ENCODE measurements around the gene NAGS. TPM values are rescaled to one million over a fixed set of nuclear protein-coding genes. Genes with fewer than 3 reads are reported as not detected.
"Not testable (repeated sequence)": the region's sequence is repeated elsewhere in the genome, so short reads cannot be mapped to it uniquely, and the experiment has no call there.

The NAGS gene
- total RNA-seq, 1 donor from 2014 or later, result under 0.01 TPM

GRCh38 chr17:44014437-44015172, 10.2 kb downstream of the NAGS start, which contains the start of gene TMEM101:
TSS of gene TMEM101 (minus strand) at chr17:44014963. CDS start at chr17:44014952, 11 bp downstream.
- Histone ChIP-seq H3K9me3 (ENCODE audit: control insufficient read depth in 3 of 3, low read length in 3 of 3) (no peaks in the 10 kb centered on the region), H3K36me3 (ENCODE audit: control insufficient read depth in 3 of 3, insufficient read depth in 3 of 3, low read length in 3 of 3) (peaks cover 10 to 19% (median 13%) of the 10 kb centered on the region in 3 donors), H3K27me3 (ENCODE audit: control insufficient read depth in 3 of 3, insufficient read depth in 3 of 3, low read length in 3 of 3) (no peaks in the 10 kb centered on the region), H3K4me1 (ENCODE audit: control insufficient read depth in 3 of 3, insufficient read depth in 3 of 3, low read length in 3 of 3) (peaks cover 13 to 18% (median 14%) of the 10 kb centered on the region in 3 donors), H3K4me3 (ENCODE audit: low read length in 3 of 3) (peak within 1 kb of the TSS; percentile 97 to 99 (median 98)), H3K9ac (ENCODE audit: low read depth in 1 of 3, low read length in 3 of 3) (peak within 1 kb of the TSS; percentile 88 to 99 (median 98)), H3K27ac (ENCODE audit: low read depth, low read length) (peak within 1 kb of the TSS; percentile 50)

GRCh38 chr17:44021227-44021626, 16.8 kb downstream of the NAGS start:
- H3K27ac ChIP-seq (ENCODE audit: low read depth, low read length); H3K9me3 ChIP-seq (ENCODE audit: control insufficient read depth in 3 of 3, low read length in 3 of 3); H3K4me1 ChIP-seq (ENCODE audit: control insufficient read depth in 3 of 3, insufficient read depth in 3 of 3, low read length in 3 of 3); H3K36me3 ChIP-seq (ENCODE audit: control insufficient read depth in 3 of 3, insufficient read depth in 3 of 3, low read length in 3 of 3); H3K27me3 ChIP-seq (ENCODE audit: control insufficient read depth in 3 of 3, insufficient read depth in 3 of 3, low read length in 3 of 3); H3K9ac ChIP-seq (ENCODE audit: low read depth in 1 of 3, low read length in 3 of 3); H3K4me3 ChIP-seq (ENCODE audit: low read length in 3 of 3): not testable (repeated sequence)

GRCh38 chr17:44022246-44022645, 17.8 kb downstream of the NAGS start:
- peaks cover 0 to 6% (median 3%) of the 10 kb centered on the region in 3 donors for H3K4me1 ChIP-seq (ENCODE audit: control insufficient read depth in 3 of 3, insufficient read depth in 3 of 3, low read length in 3 of 3)
- H3K27me3 ChIP-seq (ENCODE audit: control insufficient read depth in 3 of 3, insufficient read depth in 3 of 3, low read length in 3 of 3), result no peaks in the 10 kb centered on the region
- H3K27ac ChIP-seq (ENCODE audit: low read depth, low read length), result no peak overlapping the region
- no peaks in the 10 kb centered on the region for H3K9me3 ChIP-seq (ENCODE audit: control insufficient read depth in 3 of 3, low read length in 3 of 3)
- no peak overlapping the region for H3K4me3 ChIP-seq (ENCODE audit: low read length in 3 of 3)
- H3K36me3 ChIP-seq (ENCODE audit: control insufficient read depth in 3 of 3, insufficient read depth in 3 of 3, low read length in 3 of 3), result peaks cover 0 to 7% (median 6%) of the 10 kb centered on the region in 3 donors
- no peak overlapping the region for H3K9ac ChIP-seq (ENCODE audit: low read depth in 1 of 3, low read length in 3 of 3)

GRCh38 chr17:44023545-44024270, 19.3 kb downstream of the NAGS start:
- Histone ChIP-seq H3K27ac (ENCODE audit: low read depth, low read length) (no peak overlapping the region), H3K36me3 (ENCODE audit: control insufficient read depth in 3 of 3, insufficient read depth in 3 of 3, low read length in 3 of 3) (peaks cover 4 to 7% (median 6%) of the 10 kb centered on the region in 3 donors), H3K9ac (ENCODE audit: low read depth in 1 of 3, low read length in 3 of 3) (peak overlapping the region in 1 of 3 donors; percentile 33), H3K9me3 (ENCODE audit: control insufficient read depth in 3 of 3, low read length in 3 of 3) (no peaks in the 10 kb centered on the region), H3K27me3 (ENCODE audit: control insufficient read depth in 3 of 3, insufficient read depth in 3 of 3, low read length in 3 of 3) (no peaks in the 10 kb centered on the region), H3K4me1 (ENCODE audit: control insufficient read depth in 3 of 3, insufficient read depth in 3 of 3, low read length in 3 of 3) (peaks cover 0 to 6% (median 3%) of the 10 kb centered on the region in 3 donors), H3K4me3 (ENCODE audit: low read length in 3 of 3) (no peak overlapping the region)

GRCh38 chr17:44024271-44024663, 19.8 kb downstream of the NAGS start:
- Histone ChIP-seq H3K4me3 (ENCODE audit: low read length in 3 of 3) (no peak overlapping the region), H3K9ac (ENCODE audit: low read depth in 1 of 3, low read length in 3 of 3) (peak overlapping the region in 1 of 3 donors; percentile 33), H3K27ac (ENCODE audit: low read depth, low read length) (no peak overlapping the region), H3K27me3 (ENCODE audit: control insufficient read depth in 3 of 3, insufficient read depth in 3 of 3, low read length in 3 of 3) (no peaks in the 10 kb centered on the region), H3K36me3 (ENCODE audit: control insufficient read depth in 3 of 3, insufficient read depth in 3 of 3, low read length in 3 of 3) (peaks cover 4 to 9% (median 6%) of the 10 kb centered on the region in 3 donors), H3K4me1 (ENCODE audit: control insufficient read depth in 3 of 3, insufficient read depth in 3 of 3, low read length in 3 of 3) (peaks cover 3 to 6% (median 5%) of the 10 kb centered on the region in 3 donors), H3K9me3 (ENCODE audit: control insufficient read depth in 3 of 3, low read length in 3 of 3) (no peaks in the 10 kb centered on the region)

- H3K27me3 ChIP-seq (ENCODE audit: control insufficient read depth in 3 of 3, insufficient read depth in 3 of 3, low read length in 3 of 3), result no peaks in the 10 kb centered on the region
- H3K4me1 ChIP-seq (ENCODE audit: control insufficient read depth in 3 of 3, insufficient read depth in 3 of 3, low read length in 3 of 3), result peaks cover 6 to 11% (median 10%) of the 10 kb centered on the region in 3 donors
- H3K27ac ChIP-seq (ENCODE audit: low read depth, low read length), result no peak overlapping the region
- H3K4me3 ChIP-seq (ENCODE audit: low read length in 3 of 3), result no peak overlapping the region
- peak overlapping the region in 1 of 3 donors; percentile 25 for H3K9ac ChIP-seq (ENCODE audit: low read depth in 1 of 3, low read length in 3 of 3)
- H3K36me3 ChIP-seq (ENCODE audit: control insufficient read depth in 3 of 3, insufficient read depth in 3 of 3, low read length in 3 of 3), result peaks cover 4 to 9% (median 6%) of the 10 kb centered on the region in 3 donors
- no peaks in the 10 kb centered on the region for H3K9me3 ChIP-seq (ENCODE audit: control insufficient read depth in 3 of 3, low read length in 3 of 3)
Observed at GRCh38 chr17:44024853-44025252, 20.4 kb downstream of the NAGS start.

DNA sequence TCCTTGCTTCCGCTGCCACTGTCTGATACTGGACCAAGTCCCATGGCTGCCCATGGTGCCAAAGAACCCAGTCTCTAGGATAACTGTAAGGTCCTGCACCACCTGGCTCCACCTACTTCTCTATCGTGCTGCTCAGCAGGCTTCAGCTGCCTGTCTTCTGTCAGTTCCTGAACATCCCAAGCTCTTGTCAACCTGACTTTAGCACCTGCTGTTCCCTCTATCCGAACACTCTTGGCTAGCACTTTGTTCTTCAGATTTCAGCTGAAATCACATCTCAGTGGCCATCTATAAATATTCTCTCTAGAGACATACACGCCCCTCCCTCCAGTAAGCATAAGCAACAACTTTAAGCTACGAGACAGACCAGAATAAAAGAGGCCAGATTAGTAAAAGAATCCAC, 25.3 kb downstream of the NAGS start:
- peak overlapping the region in 1 of 3 donors; percentile 40 for H3K9ac ChIP-seq (ENCODE audit: low read depth in 1 of 3, low read length in 3 of 3)
- H3K9me3 ChIP-seq (ENCODE audit: control insufficient read depth in 3 of 3, low read length in 3 of 3), result no peaks in the 10 kb centered on the region
- peaks cover 12 to 18% (median 13%) of the 10 kb centered on the region in 3 donors for H3K36me3 ChIP-seq (ENCODE audit: control insufficient read depth in 3 of 3, insufficient read depth in 3 of 3, low read length in 3 of 3)
- H3K27me3 ChIP-seq (ENCODE audit: control insufficient read depth in 3 of 3, insufficient read depth in 3 of 3, low read length in 3 of 3), result no peaks in the 10 kb centered on the region
- H3K27ac ChIP-seq (ENCODE audit: low read depth, low read length), result no peak overlapping the region
- peaks cover 9 to 18% (median 17%) of the 10 kb centered on the region in 3 donors for H3K4me1 ChIP-seq (ENCODE audit: control insufficient read depth in 3 of 3, insufficient read depth in 3 of 3, low read length in 3 of 3)
- no peak overlapping the region for H3K4me3 ChIP-seq (ENCODE audit: low read length in 3 of 3)

DNA sequence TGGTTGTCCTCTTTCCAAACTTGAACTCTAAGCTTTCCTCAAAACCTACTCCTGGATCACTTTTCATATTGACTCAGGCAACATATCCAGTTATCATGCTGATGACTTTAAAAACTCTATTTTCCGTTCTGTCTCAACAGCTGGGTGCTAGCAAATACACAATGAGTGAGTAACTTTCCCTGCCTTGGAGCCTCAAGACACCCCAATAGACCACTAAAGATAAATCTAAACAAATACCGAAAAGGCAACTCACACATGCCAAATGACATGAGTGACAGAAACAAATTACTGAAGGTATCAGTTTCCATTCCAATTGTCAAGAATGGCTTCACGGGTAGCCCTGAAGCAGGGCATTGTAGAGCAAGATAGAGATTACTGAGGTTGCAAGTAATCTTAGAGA, 26.1 kb downstream of the NAGS start:
- Histone ChIP-seq H3K4me3 (ENCODE audit: low read length in 3 of 3) (no peak overlapping the region), H3K9ac (ENCODE audit: low read depth in 1 of 3, low read length in 3 of 3) (no peak overlapping the region), H3K27ac (ENCODE audit: low read depth, low read length) (no peak overlapping the region), H3K27me3 (ENCODE audit: control insufficient read depth in 3 of 3, insufficient read depth in 3 of 3, low read length in 3 of 3) (no peaks in the 10 kb centered on the region), H3K36me3 (ENCODE audit: control insufficient read depth in 3 of 3, insufficient read depth in 3 of 3, low read length in 3 of 3) (peaks cover 10 to 18% (median 13%) of the 10 kb centered on the region in 3 donors), H3K9me3 (ENCODE audit: control insufficient read depth in 3 of 3, low read length in 3 of 3) (no peaks in the 10 kb centered on the region), H3K4me1 (ENCODE audit: control insufficient read depth in 3 of 3, insufficient read depth in 3 of 3, low read length in 3 of 3) (peaks cover 7 to 18% (median 14%) of the 10 kb centered on the region in 3 donors)

GRCh38 chr17:44033861-44034408, 29.5 kb downstream of the NAGS start:
- H3K9ac ChIP-seq (ENCODE audit: low read depth in 1 of 3, low read length in 3 of 3), result no peak overlapping the region
- H3K27me3 ChIP-seq (ENCODE audit: control insufficient read depth in 3 of 3, insufficient read depth in 3 of 3, low read length in 3 of 3), result no peaks in the 10 kb centered on the region
- H3K4me1 ChIP-seq (ENCODE audit: control insufficient read depth in 3 of 3, insufficient read depth in 3 of 3, low read length in 3 of 3), result peaks cover 10 to 35% (median 22%) of the 10 kb centered on the region in 3 donors
- no peak overlapping the region for H3K4me3 ChIP-seq (ENCODE audit: low read length in 3 of 3)
- no peaks in the 10 kb centered on the region for H3K9me3 ChIP-seq (ENCODE audit: control insufficient read depth in 3 of 3, low read length in 3 of 3)
- H3K36me3 ChIP-seq (ENCODE audit: control insufficient read depth in 3 of 3, insufficient read depth in 3 of 3, low read length in 3 of 3), result peaks cover 24 to 32% (median 31%) of the 10 kb centered on the region in 3 donors
- H3K27ac ChIP-seq (ENCODE audit: low read depth, low read length), result no peak overlapping the region
